GM19240 (cell line): Measurements from ENCODE around the gene WIPF2.
"Not testable (repeated sequence)": the region's sequence is repeated elsewhere in the genome, so short reads cannot be mapped to it uniquely, and the experiment has no call there.

Experiments used
- DNase-seq: peaks from one replicate; pipeline ENCODE4 v3.0.0; 2011; ENCODE audit warnings: low spot score; ENCODE audit not compliant: insufficient read length

The WIPF2 gene

DNA sequence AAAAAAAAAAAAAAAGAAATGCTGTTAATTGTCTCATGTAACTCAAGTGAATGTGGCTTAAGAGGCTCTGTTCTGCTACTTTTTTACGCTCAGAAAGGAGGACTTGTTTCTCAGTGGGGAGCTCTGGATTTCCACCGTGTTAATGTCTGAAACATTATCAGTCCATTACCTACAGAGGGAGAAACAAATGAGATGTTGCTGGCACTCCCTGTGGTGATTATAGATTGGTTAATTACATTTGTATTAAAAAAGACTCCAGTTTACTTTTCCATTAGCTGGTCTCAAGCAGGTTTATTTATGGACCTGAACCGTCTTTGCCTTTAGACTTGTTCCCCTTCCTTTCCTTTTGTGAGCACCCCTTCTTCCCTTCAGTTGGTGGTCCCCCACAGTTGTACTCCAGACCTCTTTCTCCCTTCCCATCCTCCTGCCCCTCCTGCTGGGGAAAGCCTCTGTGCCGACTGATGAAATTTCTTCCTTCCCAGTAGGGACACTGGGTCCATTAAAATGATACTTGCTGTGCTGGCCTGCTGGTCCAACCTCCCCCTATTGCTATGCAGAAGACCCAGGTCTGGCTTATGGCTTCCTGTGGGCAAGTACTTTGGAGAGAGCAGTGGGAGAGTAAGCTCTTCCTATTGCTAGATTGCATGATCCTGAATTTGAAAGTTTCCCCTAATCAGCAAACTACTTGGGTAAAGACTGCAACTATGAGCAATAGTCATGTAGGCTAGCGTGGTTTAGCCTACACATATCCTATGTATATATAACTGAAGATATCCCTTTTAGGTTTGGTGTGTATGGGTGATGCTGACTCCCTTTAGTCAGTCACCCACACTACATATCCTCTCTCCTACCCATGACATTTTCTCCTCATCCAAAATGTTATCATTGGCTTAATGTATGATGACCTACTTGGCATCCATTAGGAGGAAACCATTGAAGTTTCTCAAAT is 76.7 kb downstream of the WIPF2 start:
- DNase-seq = no peak

DNA sequence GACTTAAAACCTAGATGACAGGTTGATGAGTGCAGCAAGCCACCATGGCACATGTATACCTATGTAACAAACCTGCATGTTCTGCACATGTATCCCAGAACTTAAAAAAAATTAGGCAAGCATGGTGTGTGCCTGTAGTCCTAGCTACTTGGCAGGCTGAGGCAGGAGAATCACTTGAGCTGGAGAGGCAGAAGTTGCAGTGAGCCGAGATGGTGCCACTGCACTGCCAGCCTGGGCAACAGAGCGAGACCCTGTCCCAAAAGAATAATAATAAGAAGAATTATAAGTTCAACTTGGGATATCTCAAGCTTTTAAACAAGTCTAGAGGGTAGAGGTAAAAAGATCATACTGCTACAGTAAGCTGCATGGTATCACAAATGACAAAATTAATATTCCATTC is 78.4 kb downstream of the WIPF2 start:
- DNase-seq = no peak

DNA sequence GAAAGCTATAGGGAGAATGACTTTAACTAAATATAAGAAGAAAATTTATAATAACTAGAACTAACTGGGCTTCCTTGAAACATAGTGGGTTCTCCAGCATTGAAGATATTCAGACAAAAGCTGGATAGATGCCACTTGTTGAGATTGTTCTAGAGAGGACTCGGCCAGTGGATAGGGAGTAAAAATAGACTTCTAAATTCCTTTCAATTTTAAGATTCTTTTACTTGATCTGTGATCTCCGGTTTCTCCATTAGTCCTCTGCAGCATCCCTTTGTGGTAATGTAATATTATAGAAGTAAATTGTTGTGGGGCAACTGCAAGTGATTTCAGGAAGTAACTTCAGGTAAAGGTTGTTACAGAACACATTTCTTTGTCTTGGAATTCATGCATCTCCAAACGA is 79.6 kb downstream of the WIPF2 start:
- DNase-seq = no peak

DNA sequence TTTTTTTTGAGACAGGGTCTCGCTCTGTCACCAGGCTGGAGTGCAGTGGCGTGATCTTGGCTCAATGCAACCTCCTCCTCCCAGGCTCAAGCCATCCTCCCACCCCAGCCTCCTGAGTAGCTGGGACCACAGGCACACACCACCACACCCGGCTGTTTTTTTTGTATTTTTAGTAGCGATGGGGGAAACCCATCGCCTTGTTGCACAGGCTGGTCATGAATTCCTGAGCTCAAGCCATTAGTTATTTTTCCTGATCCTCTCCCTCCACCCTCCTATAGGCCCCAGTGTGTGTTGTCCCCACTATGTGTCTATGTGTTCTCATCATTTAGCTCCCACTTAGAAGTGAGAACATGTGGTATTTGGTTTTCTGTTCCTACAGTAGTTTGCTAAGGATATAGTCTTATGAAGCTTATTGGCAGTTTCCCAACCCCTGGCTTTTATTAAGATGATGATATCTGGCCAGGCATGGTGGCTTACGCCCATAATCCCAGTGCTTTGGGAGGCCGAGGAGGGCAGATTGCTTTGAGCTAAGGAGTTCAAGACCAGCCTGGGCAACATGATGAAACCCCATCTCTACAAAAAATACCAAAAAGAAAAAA is 80.2 kb downstream of the WIPF2 start:
- DNase-seq = not testable (repeated sequence)

DNA sequence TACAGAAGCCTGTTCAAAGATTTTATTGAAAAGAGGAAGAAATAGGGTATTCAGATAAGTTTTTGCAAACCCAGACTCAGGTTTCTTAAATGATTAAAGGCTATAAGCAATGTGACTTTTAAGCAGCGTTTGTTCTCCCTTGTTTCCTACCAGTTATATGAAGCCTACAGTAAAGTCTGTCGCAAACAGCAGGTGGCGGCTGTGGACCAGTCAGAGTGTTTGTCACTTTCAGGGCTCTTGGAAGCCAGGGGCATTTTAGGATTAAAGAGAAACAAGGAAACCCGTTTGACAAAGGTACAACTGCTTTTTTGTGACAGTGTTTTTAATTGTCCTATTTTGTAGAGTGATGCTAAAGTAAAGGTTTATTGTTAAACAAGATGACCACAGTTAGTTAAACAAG is 82.2 kb downstream of the WIPF2 start:
- DNase-seq = no peak

DNA sequence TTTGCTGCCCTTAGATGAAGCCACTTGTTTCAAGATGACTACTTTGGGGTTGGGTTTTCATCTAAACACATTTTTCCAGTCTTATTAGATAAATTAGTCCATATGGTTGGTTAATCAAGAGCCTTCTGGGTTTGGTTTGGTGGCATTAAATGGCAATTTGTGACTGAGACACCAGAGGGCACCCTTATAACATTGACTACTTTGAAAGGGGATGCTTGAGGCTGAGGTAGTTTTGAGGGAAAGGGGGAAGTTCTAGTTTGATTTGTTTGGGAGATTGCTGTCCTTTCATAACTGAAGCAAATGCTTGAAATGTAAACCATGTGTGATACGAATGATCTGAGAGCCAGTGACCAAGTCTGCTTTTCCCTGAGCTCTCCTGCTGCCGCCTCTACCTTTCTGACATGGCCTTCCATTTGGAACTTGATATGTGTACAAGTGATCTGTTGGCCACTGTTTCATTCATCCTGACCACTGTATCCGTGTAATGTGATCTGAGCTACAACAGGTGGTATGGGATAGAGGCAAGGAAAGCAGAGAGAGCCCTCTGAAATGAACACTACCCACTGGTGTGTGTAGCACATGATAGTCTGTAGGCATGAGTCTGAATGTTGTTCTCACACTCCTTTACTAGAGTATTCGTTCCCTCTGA is 84.0 kb downstream of the WIPF2 start:
- no peak for DNase-seq

DNA sequence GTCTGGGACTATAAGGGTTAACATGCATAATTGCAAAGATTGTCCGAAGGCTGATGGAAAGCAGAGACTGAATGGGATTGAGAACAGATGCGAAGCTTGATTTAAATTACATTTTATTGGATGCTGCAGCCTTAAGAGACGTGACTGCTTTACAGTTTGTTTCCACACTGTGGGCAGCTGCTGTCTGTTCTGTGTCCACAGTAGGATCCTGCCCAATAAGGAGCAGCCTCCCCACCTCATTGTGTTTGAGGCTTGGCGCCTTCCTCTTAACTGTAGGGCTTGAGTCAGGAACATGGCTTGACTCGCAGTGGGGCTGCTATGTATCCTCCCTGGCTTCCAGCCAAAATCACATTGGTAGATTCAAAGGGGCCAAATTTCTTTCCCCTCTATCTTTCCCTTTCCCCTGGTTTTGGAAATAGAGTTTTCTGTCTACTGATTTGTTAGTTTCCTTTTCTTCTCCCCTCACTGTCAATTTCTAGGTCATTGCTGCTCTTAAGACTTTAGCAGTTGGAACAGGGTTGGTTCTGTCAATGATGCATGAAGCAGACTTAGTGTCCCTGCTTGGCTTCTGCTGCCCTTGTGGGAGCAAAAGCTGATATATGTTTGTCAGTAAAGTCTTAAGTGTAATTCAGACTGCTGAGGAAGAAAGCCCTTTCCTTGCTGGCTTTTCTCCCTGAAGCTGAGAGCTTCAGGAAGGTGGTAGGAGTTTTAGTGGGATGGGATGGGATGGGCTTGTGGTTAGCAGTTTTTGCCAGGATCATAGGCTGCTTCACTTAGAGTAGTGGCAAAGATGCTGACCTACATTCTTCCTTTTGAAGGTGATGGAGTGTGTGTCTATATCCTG is 84.8 kb downstream of the WIPF2 start:
- no peak for DNase-seq

DNA sequence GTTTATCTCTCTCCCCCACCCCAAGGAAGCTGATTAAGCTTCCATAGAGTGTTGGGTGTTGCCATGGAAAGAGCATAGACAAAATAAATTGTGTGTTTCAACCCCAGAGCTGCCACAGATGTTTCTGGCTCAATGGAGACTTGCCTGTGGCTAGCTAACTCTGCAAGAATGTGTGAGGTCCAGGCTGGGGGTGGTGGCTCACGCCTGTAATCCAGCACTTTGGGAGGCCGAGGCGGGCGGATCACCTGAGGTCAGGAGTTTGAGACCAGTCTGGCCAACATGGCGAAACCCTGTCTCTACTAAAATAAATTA is 85.4 kb downstream of the WIPF2 start:
- DNase-seq = not testable (repeated sequence)

DNA sequence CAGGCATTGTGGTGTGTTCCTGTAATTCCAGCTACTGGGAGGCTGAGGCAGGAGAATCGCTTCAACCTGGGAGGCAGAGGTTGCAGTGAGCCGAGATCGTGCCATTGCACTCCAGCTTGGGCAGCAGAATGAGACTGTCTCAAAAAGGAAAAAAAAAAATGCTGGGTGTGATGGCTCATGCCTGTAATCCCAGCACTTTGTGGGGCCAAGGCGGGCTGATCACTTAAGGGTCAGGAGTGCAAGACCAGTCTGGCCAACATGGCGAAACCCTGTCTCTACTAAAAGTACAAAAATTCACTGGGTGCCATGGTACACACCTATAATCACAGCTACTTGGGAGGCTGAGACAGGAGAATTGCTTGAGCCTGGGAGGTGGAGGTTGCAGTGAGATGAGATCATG is 85.8 kb downstream of the WIPF2 start:
- DNase-seq = not testable (repeated sequence)

DNA sequence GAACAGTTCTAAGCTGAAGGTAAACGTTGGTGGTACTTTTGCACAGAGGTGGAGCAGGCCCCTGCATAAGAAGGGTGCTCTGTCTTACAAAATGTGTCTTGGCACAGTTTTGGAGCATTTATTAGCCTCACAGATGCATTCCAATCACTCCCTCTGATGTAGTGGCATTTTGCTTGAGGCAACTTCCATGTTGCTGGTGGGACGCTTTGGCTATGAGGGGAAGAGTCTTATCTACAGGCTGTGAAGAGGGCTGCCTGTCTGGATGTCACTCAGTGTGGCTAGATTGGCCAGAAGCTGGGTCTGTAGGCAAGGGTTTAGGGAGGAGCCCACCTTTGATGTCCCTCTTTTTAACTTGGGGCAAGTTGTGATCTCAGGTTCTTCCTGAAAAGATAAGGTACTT is 87.3 kb downstream of the WIPF2 start:
- no peak for DNase-seq

DNA sequence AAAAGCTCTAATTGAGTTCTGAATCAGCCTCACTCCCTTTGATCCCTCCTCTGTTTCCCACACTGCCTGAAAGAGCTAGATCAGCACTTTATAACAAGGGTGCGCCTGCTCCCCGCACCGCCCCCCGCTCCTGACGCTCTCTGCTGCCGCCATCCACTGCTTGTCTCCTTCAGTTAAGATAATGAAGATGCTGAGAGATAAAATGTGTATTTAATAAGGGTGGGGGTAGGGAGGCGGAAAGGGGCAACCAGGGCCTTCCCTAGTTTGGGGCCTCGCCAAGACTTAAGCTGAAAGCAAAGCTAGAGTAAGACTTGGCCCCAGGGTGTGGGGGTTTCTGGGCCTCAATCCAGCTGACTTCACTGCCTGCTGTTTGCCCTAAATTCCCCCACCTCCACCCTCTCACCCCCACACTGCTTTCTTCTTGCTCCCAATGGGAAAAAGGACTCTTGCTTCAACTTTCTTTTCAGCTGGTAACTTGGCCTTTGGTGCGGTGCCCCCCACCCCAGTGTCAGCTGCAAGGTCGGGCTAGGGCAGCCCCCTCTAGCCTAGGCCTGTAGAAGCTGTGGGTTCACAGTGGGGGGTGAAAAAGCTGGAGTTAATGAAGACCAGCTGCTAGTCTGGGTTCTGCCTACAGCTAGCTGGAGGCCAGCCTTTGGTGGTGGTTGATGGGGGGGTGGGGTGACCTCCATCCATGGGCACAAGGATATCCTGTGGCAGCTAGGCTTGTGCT is 88.1 kb downstream of the WIPF2 start:
- DNase-seq = no peak

DNA sequence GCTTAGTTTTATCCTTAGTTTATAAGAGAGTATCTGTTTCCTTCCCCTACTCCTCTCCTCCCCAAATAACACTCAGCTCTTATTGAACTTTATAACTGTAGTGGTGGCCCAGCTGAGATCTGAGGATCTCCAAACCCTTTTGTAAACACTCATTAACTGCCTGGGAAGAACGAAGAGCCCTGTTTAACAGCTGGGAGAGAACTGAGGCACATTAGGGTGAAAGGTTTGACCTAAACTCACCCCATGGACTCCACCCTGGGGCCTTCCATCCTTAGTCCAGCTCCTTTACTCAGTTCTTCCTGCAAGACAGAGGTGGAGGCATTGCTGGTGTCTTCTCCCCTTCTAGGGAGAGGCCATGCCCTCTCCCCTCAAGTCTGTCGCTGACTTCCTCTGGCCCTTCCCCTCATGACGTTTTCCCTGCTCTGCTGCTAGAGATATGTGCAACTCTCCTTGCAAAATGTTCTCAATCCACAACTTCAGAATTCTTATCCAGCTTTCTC is 88.7 kb downstream of the WIPF2 start:
- no peak for DNase-seq

DNA sequence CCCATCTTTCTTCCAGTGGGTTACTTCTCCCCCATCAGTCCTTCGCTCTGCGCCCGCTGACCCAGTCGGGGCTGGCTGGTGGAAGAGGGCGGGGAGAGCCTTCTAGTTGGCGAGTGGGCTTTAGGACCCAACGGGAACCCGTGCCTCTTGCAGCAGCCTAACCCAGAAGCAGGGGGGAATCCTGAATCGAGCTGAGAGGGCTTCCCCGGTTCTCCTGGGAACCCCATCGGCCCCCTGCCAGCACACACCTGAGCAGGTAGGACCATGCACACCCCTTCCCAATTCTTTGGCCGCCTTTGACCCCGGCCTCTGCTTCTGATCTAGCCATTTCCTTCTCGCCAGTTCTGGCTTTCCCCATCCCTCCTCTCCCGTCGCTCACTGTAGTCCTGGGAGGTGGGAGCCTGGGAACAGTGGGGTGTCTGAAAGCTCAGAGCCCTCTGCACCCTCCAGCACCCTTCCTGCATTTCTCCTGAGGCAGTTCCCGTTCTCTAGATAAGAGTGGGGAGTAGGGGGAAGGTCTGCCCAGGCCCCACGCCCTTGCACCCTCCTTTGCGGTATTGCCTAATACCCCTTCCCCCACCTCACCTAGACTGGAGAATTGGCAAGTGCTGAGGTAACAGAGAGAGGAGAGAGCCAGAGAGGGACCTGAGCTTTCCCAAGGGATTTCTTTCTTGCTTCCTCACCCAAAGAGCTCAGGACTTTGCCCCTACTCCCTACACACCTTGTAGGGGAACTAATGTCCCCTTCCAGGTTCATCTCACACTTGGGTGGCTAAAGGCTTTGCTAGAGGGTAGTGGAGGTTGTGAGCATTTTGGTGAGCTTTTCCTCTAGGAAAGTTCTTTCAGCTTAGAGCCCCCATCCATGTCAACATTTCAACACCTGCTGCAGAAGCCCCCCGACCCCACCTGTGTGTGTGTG is 90.2 kb downstream of the WIPF2 start, which contains the start of gene RARA:
RARA (plus strand) TSS at position 150 of the 918 bp plus-strand sequence. CDS start 22,039 bp downstream, outside the sequence.
- DNase-seq = no peak

DNA sequence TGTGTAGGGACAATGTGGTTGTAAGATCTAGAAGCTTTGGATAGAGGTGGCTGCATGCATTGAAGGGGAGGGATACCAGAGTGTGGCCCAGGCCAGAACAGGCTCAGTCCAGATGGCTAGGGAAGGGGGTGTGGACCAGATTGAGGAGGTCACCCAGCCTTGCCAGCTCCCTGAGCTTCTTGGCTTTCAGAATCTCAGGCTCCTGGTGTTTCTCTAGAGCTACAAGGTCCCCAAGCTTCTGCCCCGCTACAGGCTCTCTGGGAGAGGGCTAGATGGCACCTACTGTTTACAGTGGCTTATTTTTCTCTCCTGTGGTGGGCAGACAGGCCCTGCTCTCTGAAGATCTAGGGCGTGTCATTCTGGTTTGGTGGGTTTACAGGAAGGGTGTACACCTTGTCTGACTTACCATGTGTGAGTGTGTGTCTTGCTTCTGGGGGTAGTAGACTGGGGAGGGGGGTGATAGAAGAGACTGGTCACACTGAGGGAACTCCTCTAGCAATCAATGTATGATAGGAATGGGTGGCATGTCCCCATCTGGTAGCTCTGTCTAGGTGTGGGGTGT is 90.9 kb downstream of the WIPF2 start:
- no peak for DNase-seq

DNA sequence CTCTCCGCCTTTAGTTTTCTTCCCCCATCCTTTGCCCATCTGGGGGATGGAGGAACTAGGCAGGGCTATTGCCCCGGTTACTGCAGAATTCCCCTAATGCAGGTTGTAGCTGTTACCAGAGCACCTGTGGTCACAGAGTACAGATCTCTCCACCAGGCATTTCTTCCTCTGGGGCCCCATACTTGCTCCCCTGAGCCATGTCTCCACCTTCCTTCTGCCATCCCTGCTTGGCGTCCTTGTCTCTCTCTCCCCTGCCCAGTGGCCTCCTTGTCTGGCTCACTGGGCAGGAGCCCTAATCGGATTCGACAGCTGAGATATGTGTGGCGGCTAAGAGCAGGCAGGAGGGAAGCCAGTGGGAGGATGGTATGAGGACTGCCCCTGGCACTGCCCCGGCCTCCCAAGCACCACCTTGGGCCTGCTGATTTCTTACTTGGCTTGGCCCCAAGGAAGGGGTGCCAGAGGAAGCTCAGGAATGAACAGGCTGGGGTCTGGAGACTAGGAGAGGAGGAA is 91.8 kb downstream of the WIPF2 start:
- DNase-seq = no peak

DNA sequence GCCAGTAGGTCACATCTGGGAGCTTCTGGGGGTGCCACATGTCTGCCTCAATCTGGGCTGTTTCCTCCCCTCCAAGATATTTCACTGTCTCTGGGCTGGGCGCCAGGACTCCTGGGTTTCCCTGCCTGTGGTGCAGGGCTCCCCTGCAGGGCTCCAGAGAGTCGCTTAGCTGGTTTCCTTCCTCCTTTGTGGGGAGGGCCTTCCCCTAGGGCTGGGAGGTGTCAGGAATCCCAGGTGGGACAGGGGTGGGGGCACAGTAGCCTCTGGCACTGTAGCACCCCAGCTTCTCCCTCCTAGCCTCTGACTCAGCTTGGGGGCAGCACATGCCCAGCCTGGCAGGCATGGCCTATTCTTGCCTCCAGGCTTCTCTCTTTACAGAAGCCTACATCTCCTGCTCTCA is 92.5 kb downstream of the WIPF2 start:
- DNase-seq = no peak

DNA sequence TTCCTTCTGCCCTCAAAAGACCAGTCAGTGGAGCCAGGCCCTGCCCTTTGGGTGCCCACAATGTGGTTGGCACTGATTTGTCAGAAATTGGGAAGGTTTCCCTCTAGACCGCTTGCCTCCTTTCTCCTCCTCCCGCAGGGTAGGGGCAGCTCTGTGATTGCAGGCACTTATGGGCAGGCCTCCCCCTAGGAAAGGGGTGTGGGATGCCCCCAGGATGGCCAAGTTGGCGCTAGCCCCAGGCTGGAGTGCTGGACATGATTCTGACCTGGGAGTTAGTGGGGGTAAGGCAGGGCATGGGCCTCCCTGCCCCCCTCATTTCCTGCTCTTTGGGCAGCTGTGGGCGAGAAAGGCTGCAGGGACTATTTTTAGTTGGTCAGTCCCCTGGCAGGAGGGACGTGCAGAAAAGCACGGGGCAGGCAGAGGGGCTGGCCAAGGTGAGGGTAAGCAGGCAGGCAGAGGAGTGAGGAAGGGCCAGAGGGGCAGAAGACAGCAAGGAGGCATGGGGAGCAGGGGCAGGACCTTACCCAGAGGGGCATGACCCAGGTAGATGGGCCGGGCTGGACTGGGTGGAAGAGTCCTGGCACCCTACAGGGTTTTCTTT is 93.1 kb downstream of the WIPF2 start:
- no peak for DNase-seq

DNA sequence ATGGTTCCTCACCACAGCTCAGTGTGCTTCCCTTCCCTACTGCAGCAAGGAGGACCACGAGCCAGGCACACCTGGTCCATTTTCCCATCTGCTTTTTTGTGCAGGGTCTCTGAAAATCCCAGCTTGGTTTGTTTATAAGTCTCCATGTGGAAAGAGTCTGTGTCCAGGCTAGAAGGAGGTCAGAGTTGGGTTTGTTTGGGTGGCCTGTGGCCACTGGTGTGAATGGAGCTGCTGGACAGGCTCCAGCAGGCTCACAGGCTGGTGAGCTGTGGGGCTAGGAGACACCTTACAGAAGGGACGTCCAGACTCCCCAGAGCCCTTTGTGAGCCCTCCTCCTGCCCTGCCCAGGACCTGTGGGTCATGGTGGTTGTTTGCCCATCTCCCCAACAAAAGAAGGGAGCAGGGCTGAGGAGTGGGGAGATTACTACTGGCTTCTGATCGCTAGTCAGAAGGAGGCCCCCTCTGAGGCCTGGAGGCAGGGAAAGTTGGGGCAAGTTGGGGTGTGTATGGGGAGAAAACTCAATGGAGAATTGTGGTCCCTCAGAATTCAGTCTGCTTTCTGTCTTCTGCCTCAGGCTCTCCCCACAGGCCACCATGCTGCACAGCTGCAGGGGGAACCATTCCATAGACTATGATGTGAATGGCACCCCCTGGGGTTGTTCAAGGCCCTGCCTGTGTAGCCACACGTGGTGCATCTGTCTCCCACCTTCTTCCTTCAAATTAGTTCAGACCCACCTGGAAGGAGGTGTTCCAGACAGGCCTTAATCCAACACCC is 94.0 kb downstream of the WIPF2 start:
- no peak for DNase-seq
